Uterus (tissue), 4 donors: ENCODE data around the gene IL22RA1. TPM values are rescaled to one million over a fixed set of nuclear protein-coding genes. Genes with fewer than 3 reads are reported as not detected.

ENCODE experiments used
- DNase-seq, 2 donors: peaks; one replicate each; pipeline ENCODE4 v3.0.0-alpha.2; 2019 to 2020
- H3K27ac ChIP-seq, 2 donors: fragments of 200-600 bp; sonication (generic); 1 replicate in 1 of 2; 2 replicates in 1 of 2; pipeline ENCODE4 v1.5.1; 2016 to 2018
- H3K27me3 ChIP-seq, 2 donors: fragments of 200-600 bp; sonication (generic); one replicate each; pipeline ENCODE4 v1.5.1; 2018 to 2019; ENCODE audit warnings: control low read depth in 1 of 2
- H3K36me3 ChIP-seq, 2 donors: fragments of 200-600 bp; sonication (generic); one replicate each; pipeline ENCODE4 v1.5.1; 2019; ENCODE audit warnings: control low read depth in 1 of 2
- H3K4me1 ChIP-seq, 2 donors: fragments of 200-600 bp; sonication (generic); one replicate each; pipeline ENCODE4 v1.5.1; 2018 to 2019; ENCODE audit warnings: control low read depth in 1 of 2
- H3K4me3 ChIP-seq, 2 donors: fragments of 200-600 bp; sonication (generic); 1 replicate in 1 of 2; 2 replicates in 1 of 2; pipeline ENCODE4 v1.5.1; 2018 to 2019; ENCODE audit warnings: mild to moderate bottlenecking in 1 of 2
- H3K9me3 ChIP-seq, 2 donors: fragments of 200-600 bp; sonication (generic); one replicate each; pipeline ENCODE4 v1.5.1; 2019; ENCODE audit warnings: control low read depth in 1 of 2
- POLR2A ChIP-seq, 2 donors: fragments of 450-650 bp; IDR thresholded peaks; one replicate each; pipeline ENCODE4 v1.6.1; 2016; ENCODE audit warnings: antibody characterized with exemption in 2 of 2, mild to moderate bottlenecking in 1 of 2, moderate library complexity in 1 of 2
- intact Hi-C: fragments of 100-400 bp; cut with DNase I; formaldehyde crosslinking; loops from one replicate; pipeline ENCODE4 v1.15.1; 2023; ENCODE audit warnings: low total_unique reads
- total RNA-seq, 4 donors: library from RNA; depleted of rRNA in 3 of 4; stranded (reverse); fragments of >200 nt in 3 of 4; gene quantifications; one replicate each; pipeline versions ENCODE4 v1.1.0 to v1.2.4, GENCODE V29; 2014 to 2023
- TF ChIP-seq, protein P1 (sequence below), 4 experiments: fragments of 200-600 bp in 2 of 4; fragments of 450-650 bp in 2 of 4; sonication (generic) in 2 of 4; IDR thresholded peaks; one replicate each; pipeline ENCODE4 v1.5.1; 2016 to 2019; ENCODE audit warnings: antibody characterized with exemption in 4 of 4, mild to moderate bottlenecking in 2 of 4, moderate library complexity in 1 of 4
- donor health status: DM: yes; HTN: yes; CAD: no.

IL22RA1 gene
- total RNA-seq, 4 donors from 2014 or later = 0.21 to 0.37 TPM; not detected in 2

GRCh38 chr1:24089027-24089742 lies 53.8 kb downstream of the IL22RA1 start:
- H3K36me3 ChIP-seq = no peaks in the 10 kb centered on the region
- no peaks in the 10 kb centered on the region for H3K4me1 ChIP-seq
- TF ChIP-seq, protein P1, sequence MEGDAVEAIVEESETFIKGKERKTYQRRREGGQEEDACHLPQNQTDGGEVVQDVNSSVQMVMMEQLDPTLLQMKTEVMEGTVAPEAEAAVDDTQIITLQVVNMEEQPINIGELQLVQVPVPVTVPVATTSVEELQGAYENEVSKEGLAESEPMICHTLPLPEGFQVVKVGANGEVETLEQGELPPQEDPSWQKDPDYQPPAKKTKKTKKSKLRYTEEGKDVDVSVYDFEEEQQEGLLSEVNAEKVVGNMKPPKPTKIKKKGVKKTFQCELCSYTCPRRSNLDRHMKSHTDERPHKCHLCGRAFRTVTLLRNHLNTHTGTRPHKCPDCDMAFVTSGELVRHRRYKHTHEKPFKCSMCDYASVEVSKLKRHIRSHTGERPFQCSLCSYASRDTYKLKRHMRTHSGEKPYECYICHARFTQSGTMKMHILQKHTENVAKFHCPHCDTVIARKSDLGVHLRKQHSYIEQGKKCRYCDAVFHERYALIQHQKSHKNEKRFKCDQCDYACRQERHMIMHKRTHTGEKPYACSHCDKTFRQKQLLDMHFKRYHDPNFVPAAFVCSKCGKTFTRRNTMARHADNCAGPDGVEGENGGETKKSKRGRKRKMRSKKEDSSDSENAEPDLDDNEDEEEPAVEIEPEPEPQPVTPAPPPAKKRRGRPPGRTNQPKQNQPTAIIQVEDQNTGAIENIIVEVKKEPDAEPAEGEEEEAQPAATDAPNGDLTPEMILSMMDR (IDR thresholded peaks at IDR 0.05) = no peak
- no peak for TF ChIP-seq POLR2A (IDR thresholded peaks at IDR 0.05)
- intact Hi-C loops = no loop called here
- H3K9me3 ChIP-seq = no peaks in the 10 kb centered on the region
- no peak for DNase-seq
- no peaks in the 10 kb centered on the region for H3K27me3 ChIP-seq
- no peak overlapping the region for H3K4me3 ChIP-seq
- no peak overlapping the region for H3K27ac ChIP-seq

- no peak overlapping the region for H3K4me3 ChIP-seq
- H3K9me3 ChIP-seq = no peaks in the 10 kb centered on the region
- TF ChIP-seq, protein P1 (IDR thresholded peaks at IDR 0.05) = no peak
- no peak for TF ChIP-seq POLR2A (IDR thresholded peaks at IDR 0.05)
- no peak overlapping the region for H3K27ac ChIP-seq
- intact Hi-C loops = no loop called here
- no peaks in the 10 kb centered on the region for H3K36me3 ChIP-seq
- no peak for DNase-seq
- no peaks in the 10 kb centered on the region for H3K27me3 ChIP-seq
- no peaks in the 10 kb centered on the region for H3K4me1 ChIP-seq
These were observed 56.5 kb downstream of the IL22RA1 start for GRCh38 chr1:24086466-24086865.

DNA sequence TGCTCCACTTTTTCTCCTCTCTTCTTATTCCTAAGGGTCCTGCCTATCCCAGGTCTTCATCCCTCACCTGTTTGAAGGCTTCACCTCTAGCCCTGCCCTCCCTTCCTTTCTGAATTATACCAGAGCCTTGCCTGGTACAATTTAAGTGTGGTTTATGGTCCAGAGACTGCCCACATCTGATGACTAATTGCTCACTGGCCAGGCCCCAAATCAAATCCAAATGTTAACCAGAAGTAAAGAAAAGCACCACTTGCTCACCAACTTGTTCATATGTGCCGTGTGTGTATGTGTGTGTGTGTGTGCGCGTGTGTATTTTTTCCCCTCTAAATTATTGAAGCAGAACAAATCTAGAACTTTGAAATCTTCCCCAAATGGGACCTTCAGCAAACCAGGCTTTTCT lies 57.4 kb downstream of the IL22RA1 start:
- Histone ChIP-seq H3K4me3 (no peak overlapping the region), H3K27me3 (no peaks in the 10 kb centered on the region), H3K36me3 (no peaks in the 10 kb centered on the region), H3K4me1 (no peaks in the 10 kb centered on the region), H3K9me3 (no peaks in the 10 kb centered on the region), H3K27ac (no peak overlapping the region)
- TF ChIP-seq, protein P1 (IDR thresholded peaks at IDR 0.05) = no peak
- no peak for TF ChIP-seq POLR2A (IDR thresholded peaks at IDR 0.05)
- intact Hi-C loops = no loop called here
- DNase-seq = no peak

- H3K27me3 ChIP-seq = no peaks in the 10 kb centered on the region
- H3K27ac ChIP-seq = no peak overlapping the region
- no peak for TF ChIP-seq POLR2A (IDR thresholded peaks at IDR 0.05)
- TF ChIP-seq, protein P1 (IDR thresholded peaks at IDR 0.05) = no peak
- H3K9me3 ChIP-seq = no peaks in the 10 kb centered on the region
- no peaks in the 10 kb centered on the region for H3K36me3 ChIP-seq
- H3K4me3 ChIP-seq = no peak overlapping the region
- intact Hi-C loops = no loop called here
- H3K4me1 ChIP-seq = no peaks in the 10 kb centered on the region
- DNase-seq = no peak
These were observed 57.9 kb downstream of the IL22RA1 start for GRCh38 chr1:24085007-24085406.

GRCh38 chr1:24084050-24084449 lies 58.9 kb downstream of the IL22RA1 start:
- H3K36me3 ChIP-seq = no peaks in the 10 kb centered on the region
- intact Hi-C loops = no loop called here

More at GRCh38 chr1:24084050-24084449, 58.9 kb downstream of the IL22RA1 start:
- H3K27ac ChIP-seq = no peak overlapping the region
- H3K9me3 ChIP-seq = no peaks in the 10 kb centered on the region
- no peaks in the 10 kb centered on the region for H3K4me1 ChIP-seq
- TF ChIP-seq, protein P1 (IDR thresholded peaks at IDR 0.05) = no peak
- TF ChIP-seq POLR2A (IDR thresholded peaks at IDR 0.05) = no peak
- no peaks in the 10 kb centered on the region for H3K27me3 ChIP-seq
- H3K4me3 ChIP-seq = no peak overlapping the region
- DNase-seq = no peak
